Activated T-cell treated with anti-CD3 and anti-CD28 coated beads, Interleukin-2, amount 50 U/mL, for 48 hours (primary cell): ENCODE results near the gene CXXC5.
"Not testable (repeated sequence)": the region's sequence is repeated elsewhere in the genome, so short reads cannot be mapped to it uniquely, and the experiment has no call there.

Source experiments
- DNase-seq, 2 experiments: peaks; one replicate each; pipeline ENCODE4 v3.0.0-alpha.2; 2020

Gene CXXC5

DNA sequence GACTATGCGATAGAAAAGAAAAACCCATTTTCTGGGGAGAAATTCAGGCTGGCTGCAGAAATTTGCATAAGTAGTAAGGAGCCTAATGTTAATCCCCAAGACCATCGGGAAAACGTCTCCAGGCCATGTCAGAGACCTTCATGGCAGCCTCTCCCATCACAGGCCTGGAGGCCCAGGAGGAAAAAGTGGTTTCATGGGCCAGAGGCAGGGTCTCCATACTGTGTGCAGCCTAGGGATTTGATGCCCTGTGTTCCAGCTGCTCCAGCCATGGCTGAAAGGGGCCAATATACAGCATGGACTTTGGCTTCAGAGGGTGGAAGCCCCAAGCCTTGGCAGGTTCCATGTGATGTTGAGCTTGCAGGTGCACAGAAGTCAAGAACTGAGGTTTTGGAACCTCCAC lies 71.8 kb downstream of the CXXC5 start:
- DNase-seq: not testable (repeated sequence)

DNA sequence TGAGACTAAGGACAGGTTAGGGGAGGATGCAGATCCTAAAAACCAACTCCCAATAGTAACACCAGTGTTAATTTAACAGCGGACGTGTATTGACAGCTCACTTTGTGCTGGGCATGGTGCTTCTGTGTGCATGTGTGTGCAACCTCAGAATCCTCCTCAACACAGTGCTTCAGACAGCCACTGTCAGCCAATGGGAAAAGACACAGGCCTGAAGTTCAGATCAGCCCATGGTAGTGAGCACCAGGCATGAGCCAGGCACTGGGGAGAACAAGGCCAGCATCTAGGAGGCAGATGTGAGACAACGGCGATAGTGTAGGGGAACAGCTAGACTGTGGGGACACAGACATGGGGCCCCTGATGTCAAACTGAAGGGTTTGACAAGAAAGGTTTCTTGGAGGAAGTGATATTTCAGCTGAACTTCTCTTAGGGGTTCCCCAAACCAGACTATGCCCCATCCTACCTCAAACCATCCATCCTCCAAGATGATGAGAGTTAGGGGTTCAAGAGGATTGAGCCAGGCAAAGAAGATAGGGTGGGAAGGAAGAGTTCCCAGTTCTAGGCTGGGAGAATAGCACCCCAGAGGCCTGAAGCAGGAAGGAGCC lies 75.9 kb downstream of the CXXC5 start:
- DNase-seq: no peak

DNA sequence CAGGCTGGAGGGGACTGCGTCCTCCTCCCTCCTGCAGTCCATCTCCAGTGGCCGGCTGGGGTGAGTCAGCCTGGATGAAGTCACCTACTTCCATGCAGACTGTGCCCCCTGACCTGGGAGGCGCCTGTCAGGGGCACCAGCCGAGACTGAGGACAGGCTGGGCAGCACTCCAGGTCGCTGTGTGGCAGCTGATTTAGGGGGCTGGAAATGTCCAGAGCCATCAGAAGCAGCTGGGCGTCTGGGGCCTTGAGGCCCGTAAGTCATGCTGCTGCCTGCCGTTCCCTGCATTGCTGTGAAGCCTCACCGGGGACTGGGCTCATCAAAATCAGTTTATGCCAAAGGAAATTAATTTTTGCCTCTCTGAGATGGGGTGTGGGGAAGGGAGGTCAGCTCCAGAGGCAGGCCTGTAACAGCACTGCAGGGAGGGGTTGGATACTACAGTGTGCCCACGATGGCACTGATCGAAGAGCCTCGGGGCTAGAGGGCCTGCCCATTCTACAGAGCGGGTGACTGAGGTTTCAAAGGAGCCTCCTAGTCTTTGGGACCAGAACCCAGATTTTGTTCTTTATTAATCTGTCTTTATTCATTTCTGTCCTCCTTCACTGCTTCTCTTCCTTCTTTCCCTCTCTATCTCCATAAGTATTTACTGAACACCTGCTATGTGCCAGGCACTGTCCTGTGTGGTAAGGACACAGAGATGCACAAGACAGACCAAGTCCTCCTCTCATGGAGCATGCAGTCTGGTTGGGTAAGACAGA lies 77.1 kb downstream of the CXXC5 start:
- no peak for DNase-seq

DNA sequence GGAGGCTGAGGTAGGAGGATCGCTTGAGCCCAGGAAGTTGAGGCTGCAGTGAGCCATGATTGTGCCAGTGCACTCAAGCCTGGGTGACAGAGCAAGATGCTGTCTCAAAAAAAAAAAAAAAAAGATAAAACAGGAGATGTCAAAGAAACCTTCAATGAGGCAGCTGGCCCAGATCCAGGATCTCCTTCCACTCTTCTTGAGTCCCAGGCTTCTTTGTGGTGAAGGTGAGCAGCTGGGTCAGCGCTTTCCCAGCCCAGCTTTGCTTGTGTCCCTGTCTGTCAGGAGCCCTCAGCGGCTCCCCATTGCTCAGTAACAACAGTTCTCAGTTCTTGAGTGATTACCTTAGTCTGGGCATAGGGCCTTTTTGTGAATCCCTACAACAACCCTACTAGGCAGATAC lies 78.1 kb downstream of the CXXC5 start:
- no peak for DNase-seq

DNA sequence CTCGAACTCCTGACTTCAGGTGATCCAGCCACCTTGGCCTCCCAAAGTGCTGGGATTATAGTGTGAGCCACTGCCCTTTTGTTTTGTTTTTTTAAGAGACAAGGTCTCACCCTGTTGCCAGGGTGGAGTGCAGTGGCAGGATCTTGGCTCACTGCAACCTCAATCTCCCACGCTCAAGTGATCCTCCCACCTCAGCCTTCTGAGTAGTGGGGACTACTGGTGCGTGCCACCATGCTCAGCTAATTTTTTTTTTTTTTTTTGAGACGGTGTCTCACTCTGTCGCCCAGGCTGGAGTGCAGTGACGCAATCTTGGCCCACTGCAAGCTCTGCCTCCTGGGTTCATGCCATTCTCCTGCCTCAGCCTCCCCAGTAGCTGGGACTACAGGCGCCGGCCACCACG lies 79.5 kb downstream of the CXXC5 start:
- not testable (repeated sequence) for DNase-seq

DNA sequence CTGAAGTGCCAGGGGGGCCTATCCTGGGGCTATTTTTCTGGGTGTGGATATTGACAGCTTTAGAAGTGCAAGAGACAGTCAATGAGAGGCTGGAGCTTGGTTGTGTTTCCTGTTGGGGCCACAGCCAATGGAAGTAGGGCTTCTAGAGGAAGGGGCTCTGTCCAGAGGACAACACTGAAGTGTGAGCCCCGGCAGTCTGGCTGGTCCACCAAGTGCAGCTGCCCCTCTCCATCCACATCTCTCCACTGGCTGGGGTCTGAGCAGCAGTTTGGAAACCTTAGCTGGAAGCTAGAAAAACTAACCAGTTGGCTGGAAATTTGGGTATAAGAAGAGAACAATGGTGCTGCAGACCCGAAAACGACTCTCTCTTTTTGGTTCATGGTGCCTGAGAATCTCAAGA lies 83.1 kb downstream of the CXXC5 start:
- DNase-seq: no peak

DNA sequence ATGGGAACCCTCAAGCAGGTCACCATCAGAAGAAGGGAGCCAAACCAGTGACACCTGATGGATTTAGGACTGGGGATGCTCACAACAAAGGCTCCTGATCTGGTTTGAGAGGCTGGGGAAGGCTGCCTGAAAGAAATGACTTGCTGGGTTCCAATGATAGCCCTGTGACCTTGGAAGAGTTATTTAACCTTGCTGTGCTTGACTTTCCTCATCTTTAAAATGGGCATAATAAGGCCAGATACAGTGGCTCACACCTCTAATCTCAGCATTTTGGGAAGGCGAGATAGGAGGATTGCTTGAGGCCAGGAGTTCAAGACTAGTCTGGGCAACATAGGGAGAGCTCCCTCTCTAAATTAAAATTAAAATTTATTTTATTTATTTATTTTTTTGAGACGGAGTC lies 83.9 kb downstream of the CXXC5 start:
- no peak for DNase-seq

DNA sequence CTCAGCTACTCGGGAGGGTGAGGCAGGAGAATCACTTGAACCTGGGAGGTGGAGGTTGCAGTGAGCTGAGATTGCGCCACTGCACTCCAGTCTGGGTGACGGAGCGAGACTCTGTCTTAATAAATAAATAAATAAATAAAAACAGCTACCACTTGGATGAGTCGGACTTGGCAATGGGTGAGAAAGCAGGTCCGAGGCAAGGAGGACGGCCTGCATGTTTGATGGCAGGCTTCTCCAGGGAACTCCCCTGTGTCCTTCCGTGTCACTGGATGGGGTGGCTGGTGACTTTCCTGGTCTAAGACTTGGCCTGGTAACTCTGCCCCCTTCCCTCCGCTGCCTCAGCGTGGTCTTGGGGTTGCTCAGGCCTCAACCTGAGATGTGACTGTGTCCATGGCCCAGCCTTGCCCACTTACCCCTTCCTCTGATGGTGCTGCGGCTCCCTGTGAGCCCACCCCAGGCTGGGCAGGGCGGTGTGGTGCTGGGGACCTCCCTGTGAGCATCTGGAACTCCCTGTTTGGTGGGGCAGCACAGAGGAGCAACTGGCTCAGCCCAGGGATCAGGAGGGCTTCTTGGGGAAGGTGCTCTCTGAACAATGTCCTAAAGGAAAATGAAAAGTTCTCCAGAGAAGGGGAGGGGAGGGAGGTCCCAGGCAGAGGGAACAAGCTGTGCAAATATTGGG lies 85.0 kb downstream of the CXXC5 start:
- DNase-seq: no peak
